HepG2 (cell line): ENCODE measurements around the gene NEAT1. TPM values are rescaled to one million over a fixed set of nuclear protein-coding genes. Genes with fewer than 3 reads are reported as not detected.

Experiments used
- CHCHD3 ChIP-seq: sonication (generic); formaldehyde crosslinking; IDR thresholded peaks from 2 replicates; pipeline ENCODE4 v1.8.0; 2022; ENCODE audit warnings: mild to moderate bottlenecking, missing genetic modification reagents, moderate library complexity
- CREM ChIP-seq, 2 experiments: sonication (generic) in 1 of 2; formaldehyde crosslinking in 1 of 2; IDR thresholded peaks; 2 replicates each; pipeline versions ENCODE4 v1.4.0 to v1.6.1; 2016 to 2020; ENCODE audit warnings: antibody characterized with exemption in 1 of 2, mild to moderate bottlenecking in 1 of 2, missing genetic modification reagents in 1 of 2
- E2F2 ChIP-seq: sonication (generic); formaldehyde crosslinking; IDR thresholded peaks from 2 replicates; pipeline ENCODE4 v1.4.0; 2020; ENCODE audit warnings: missing genetic modification reagents, borderline replicate concordance
- FOXA3 ChIP-seq: IDR thresholded peaks from 2 replicates; pipeline ENCODE4 v1.6.1; 2016; ENCODE audit warnings: missing genetic modification reagents, missing compliant biosample characterization
- GATAD2A ChIP-seq: IDR thresholded peaks from 2 replicates; pipeline ENCODE4 v1.6.1; 2016
- HOMEZ ChIP-seq: IDR thresholded peaks from 2 replicates; pipeline ENCODE4 v1.6.1; 2016; ENCODE audit warnings: low read depth
- IKZF5 ChIP-seq: IDR thresholded peaks from 2 replicates; pipeline ENCODE4 v1.6.1; 2018; ENCODE audit warnings: missing genetic modification reagents, mild to moderate bottlenecking, missing compliant biosample characterization
- KLF15 ChIP-seq: sonication (generic); formaldehyde crosslinking; IDR thresholded peaks from 2 replicates; pipeline ENCODE4 v1.8.1; 2023; ENCODE audit warnings: borderline replicate concordance, mild to moderate bottlenecking, inconsistent platforms, missing genetic modification reagents, mixed read lengths
- MED13 ChIP-seq: sonication (generic); formaldehyde crosslinking; IDR thresholded peaks from 2 replicates; pipeline ENCODE4 v1.5.0; 2020; ENCODE audit warnings: missing genetic modification reagents
- NR2C2 ChIP-seq: sonication (generic); formaldehyde crosslinking; IDR thresholded peaks from 2 replicates; pipeline ENCODE4 v1.4.0; 2020; ENCODE audit warnings: missing genetic modification reagents, mild to moderate bottlenecking, moderate library complexity, borderline replicate concordance
- NR2F6 ChIP-seq, 2 experiments: IDR thresholded peaks; 2 replicates each; pipeline ENCODE4 v1.6.1; 2016; ENCODE audit warnings: antibody characterized with exemption in 1 of 2, mild to moderate bottlenecking in 1 of 2
- PLSCR1 ChIP-seq: sonication (generic); formaldehyde crosslinking; IDR thresholded peaks from 2 replicates; pipeline ENCODE4 v1.5.0; 2020; ENCODE audit warnings: missing genetic modification reagents, mild to moderate bottlenecking, borderline replicate concordance
- RARG ChIP-seq: sonication (generic); formaldehyde crosslinking; IDR thresholded peaks from 2 replicates; pipeline ENCODE4 v1.4.0; 2020; ENCODE audit warnings: low read depth, mild to moderate bottlenecking, missing genetic modification reagents
- SP5 ChIP-seq: IDR thresholded peaks from 2 replicates; pipeline ENCODE4 v1.6.1; 2016; ENCODE audit warnings: low read depth, borderline replicate concordance
- TFAP4 ChIP-seq: sonication (generic); IDR thresholded peaks from 2 replicates; pipeline ENCODE4 v1.6.1; 2016; ENCODE audit warnings: low read depth, borderline replicate concordance
- ZNF281 ChIP-seq: sonication (generic); formaldehyde crosslinking; IDR thresholded peaks from 2 replicates; pipeline ENCODE4 v1.4.0; 2020; ENCODE audit warnings: missing genetic modification reagents, borderline replicate concordance
- ZNF562 ChIP-seq: sonication (generic); formaldehyde crosslinking; IDR thresholded peaks from 2 replicates; pipeline ENCODE4 v1.8.0; 2022; ENCODE audit warnings: missing genetic modification reagents, borderline replicate concordance
- ZNF782 ChIP-seq: sonication (generic); formaldehyde crosslinking; IDR thresholded peaks from 2 replicates; pipeline ENCODE4 v1.4.0; 2020; ENCODE audit warnings: missing genetic modification reagents, mild to moderate bottlenecking, borderline replicate concordance
- ZSCAN29 ChIP-seq: sonication (generic); formaldehyde crosslinking; conservative IDR thresholded peaks from 2 replicates; pipeline ENCODE4 v1.4.0; 2020; ENCODE audit warnings: mild to moderate bottlenecking, missing genetic modification reagents
- polyA plus RNA-seq, 8 experiments: library from polyadenylated mRNA; depleted of rRNA in 3 of 8; stranded (reverse) in 7 of 8; unstranded in 1 of 8; fragments of >200 nt; fragmentation: Illumina TruSeq in 4 of 8; extraction: Trizol in 4 of 8; gene quantifications; 2 replicates each; pipeline versions ENCODE4 v1.2.1 to v1.2.3, GENCODE V29; 2011 to 2016; ENCODE audit warnings: low read depth in 4 of 8, missing spikeins in 1 of 8, mixed read lengths in 1 of 8; ENCODE audit not compliant: insufficient read depth in 1 of 8
- total RNA-seq, 5 experiments: library from RNA; depleted of rRNA; stranded (reverse); fragments of >200 nt; fragmentation: Illumina TruSeq; extraction: Trizol; gene quantifications; 2 replicates each; pipeline ENCODE4 v1.2.3, GENCODE V29; 2016; ENCODE audit warnings: low read depth in 1 of 5

The NEAT1 gene
- total and polyA plus RNA-seq, 2 of the 13 experiments (the other 11 are each of a cell fraction or from before 2014, with no cell fraction given), result 20.5 to 41.2 TPM

- peak; percentile 24; the same call in 1 of the 2 replicates for TF ChIP-seq FOXA3 (CRISPR knock-in tag)
- no peak for TF ChIP-seq CREM (IDR thresholded peaks at IDR 0.05)
- no peak for TF ChIP-seq CREM (CRISPR knock-in tag; IDR thresholded peaks at IDR 0.05)
- no peak for TF ChIP-seq ZNF562 (CRISPR knock-in tag)
- peak; percentile 10; the same call in 1 of the 2 replicates for TF ChIP-seq GATAD2A
- TF ChIP-seq RARG (CRISPR knock-in tag), result no peak
- no peak for TF ChIP-seq CHCHD3 (CRISPR knock-in tag)
- no peak for TF ChIP-seq NR2F6 (IDR thresholded peaks at IDR 0.05)
- TF ChIP-seq NR2F6 (CRISPR knock-in tag; IDR thresholded peaks at IDR 0.05), result no peak
- TF ChIP-seq E2F2, result no peak
- TF ChIP-seq ZNF782 (CRISPR knock-in tag), result no peak
- 0 out of 2 replicates have a peak, but pooled peaks have one; percentile 38 for TF ChIP-seq NR2C2 (CRISPR knock-in tag)
- no peak for TF ChIP-seq KLF15 (CRISPR knock-in tag)
- TF ChIP-seq ZNF281 (CRISPR knock-in tag), result no peak
- no peak; the same call in 1 of the 2 replicates for TF ChIP-seq IKZF5
- no peak; the same call in 1 of the 2 replicates for TF ChIP-seq ZSCAN29
- TF ChIP-seq MED13 (CRISPR knock-in tag), result no peak
- no peak for TF ChIP-seq HOMEZ
- peak; percentile 48; the same call in 1 of the 2 replicates for TF ChIP-seq SP5 (CRISPR knock-in tag)
- no peak for TF ChIP-seq TFAP4
- TF ChIP-seq PLSCR1 (CRISPR knock-in tag), result no peak
These were observed 32.3 kb downstream of the NEAT1 start (continued) for GRCh38 chr11:65454696-65455456.
